Breast epithelium (tissue), 3 donors: ENCODE data around the gene STAT1.

Source experiments
- CTCF ChIP-seq, 3 donors: fragments of 450-650 bp; IDR thresholded peaks; one replicate each; pipeline ENCODE4 v1.5.1; 2016 to 2017; ENCODE audit warnings: antibody characterized with exemption in 3 of 3, mild to moderate bottlenecking in 3 of 3, moderate library complexity in 3 of 3
- POLR2AphosphoS5 ChIP-seq, 3 donors: sonication (generic); formaldehyde crosslinking; IDR thresholded peaks; one replicate each; pipeline ENCODE4 v1.6.1; 2017; ENCODE audit warnings: antibody characterized with exemption in 3 of 3

DNA sequence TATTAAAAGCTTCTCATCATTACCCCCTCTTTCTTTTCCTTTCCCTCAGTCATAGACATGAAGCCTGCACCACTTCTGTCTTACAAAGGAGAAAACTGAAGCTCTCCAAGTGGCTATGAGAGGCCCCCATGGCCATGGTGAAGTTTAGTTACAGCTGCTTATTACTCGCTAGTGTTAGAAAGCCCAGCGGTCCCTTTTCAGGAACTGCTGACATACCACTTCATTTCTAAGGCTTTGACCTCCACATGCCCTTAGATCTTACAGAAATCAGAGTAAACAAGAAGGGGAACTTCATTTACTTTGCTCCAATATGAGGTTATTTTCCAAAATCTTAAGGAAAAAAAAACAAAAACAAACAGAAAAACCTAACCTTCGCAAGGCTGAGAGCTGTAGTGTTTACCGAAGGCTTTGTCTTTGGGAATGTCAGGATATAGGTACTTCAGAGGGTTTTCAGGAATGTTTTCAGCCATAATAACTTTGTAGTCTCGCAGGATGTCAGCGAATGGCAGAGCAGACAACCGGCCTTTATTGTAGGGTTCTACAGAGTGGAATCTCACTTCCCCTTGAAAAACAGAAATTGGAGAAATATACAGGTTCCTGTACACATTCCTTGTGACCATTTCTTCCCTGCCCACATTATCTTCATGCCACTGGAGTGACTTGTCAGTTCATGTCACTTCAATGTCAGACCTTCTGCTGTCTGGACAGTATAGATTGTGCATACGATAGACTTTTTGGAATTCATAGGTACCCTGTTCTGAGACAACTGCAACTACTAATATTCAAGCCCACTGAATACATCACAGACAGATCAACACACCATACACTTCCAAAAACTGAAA lies 18.8 kb upstream of the STAT1 start:
- TF ChIP-seq CTCF (IDR thresholded peaks at IDR 0.05) (no peak), POLR2AphosphoS5 (IDR thresholded peaks at IDR 0.05) (no peak)
